GM18505 (cell line): ENCODE data around the gene OSBPL5.

Experiments
- ATAC-seq: cut with Tn5 transposase; IDR thresholded peaks from one replicate; pipeline ENCODE4 v1.9.1; 2021; ENCODE audit not compliant: unreplicated experiment
- POLR2A ChIP-seq: IDR thresholded peaks from 4 replicates; pipeline ENCODE4 v1.6.1; 2011; ENCODE audit warnings: borderline replicate concordance; ENCODE audit not compliant: insufficient read depth, insufficient read length; ENCODE audit errors: extremely low read depth

OSBPL5 gene

GRCh38 chr11:3130269-3131071, 34.6 kb downstream of the OSBPL5 start:
- TF ChIP-seq POLR2A: no peak
- no peak for ATAC-seq

DNA sequence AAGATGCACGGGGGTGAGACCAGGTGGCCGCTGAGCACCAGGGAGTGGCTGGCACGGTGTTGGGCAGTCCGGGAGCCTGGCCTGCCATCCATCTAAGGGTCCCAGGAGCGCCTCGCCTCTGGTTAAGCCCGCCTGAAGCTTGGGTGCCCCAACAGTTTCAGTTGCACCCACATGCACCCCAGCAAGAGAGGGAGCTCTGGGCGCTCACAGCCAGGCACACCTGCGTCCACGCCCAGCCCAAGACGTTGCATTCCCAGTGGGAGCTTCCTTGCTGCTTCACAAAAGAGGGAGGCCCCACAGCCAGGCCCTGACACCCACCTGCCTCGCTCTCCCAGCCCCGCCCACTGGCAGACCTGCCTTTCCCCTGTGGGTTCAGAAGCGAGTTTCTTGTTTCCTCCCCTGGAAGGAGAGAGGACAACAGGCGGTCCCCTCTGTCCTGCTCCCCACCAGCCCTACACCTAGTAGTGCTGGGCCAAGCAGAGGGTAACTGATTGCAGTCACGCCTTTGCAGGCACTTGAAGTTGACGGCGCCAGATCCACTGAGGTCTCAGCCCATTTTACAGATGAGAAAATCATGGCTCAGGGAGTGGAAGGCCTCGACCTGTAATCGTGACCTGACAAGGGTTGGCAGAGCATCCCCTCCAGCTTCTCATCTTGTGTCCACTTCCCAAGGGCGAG, 35.4 kb downstream of the OSBPL5 start:
- ATAC-seq: no peak
- no peak for TF ChIP-seq POLR2A

DNA sequence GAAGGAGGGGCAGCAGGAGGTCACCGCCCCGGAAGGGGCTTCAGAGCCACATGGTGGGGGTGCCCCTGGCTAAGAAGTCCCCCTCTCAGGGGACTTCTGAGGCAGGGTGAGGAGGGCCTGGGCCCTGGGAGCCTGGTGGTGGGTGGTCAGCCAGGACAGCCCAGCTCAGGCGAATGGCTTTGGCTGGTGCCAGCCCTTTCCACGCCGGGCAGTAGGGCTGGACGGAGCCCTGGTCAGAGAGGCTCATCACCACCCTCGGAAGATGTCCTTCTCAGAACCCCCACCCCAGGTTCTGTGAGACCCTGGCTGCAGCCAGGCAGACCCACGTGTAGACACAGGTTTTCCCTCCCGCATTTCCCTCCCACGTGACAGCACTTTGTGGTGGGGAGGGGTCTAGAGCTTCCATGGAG, 35.9 kb downstream of the OSBPL5 start:
- no peak for ATAC-seq
- TF ChIP-seq POLR2A: no peak

DNA sequence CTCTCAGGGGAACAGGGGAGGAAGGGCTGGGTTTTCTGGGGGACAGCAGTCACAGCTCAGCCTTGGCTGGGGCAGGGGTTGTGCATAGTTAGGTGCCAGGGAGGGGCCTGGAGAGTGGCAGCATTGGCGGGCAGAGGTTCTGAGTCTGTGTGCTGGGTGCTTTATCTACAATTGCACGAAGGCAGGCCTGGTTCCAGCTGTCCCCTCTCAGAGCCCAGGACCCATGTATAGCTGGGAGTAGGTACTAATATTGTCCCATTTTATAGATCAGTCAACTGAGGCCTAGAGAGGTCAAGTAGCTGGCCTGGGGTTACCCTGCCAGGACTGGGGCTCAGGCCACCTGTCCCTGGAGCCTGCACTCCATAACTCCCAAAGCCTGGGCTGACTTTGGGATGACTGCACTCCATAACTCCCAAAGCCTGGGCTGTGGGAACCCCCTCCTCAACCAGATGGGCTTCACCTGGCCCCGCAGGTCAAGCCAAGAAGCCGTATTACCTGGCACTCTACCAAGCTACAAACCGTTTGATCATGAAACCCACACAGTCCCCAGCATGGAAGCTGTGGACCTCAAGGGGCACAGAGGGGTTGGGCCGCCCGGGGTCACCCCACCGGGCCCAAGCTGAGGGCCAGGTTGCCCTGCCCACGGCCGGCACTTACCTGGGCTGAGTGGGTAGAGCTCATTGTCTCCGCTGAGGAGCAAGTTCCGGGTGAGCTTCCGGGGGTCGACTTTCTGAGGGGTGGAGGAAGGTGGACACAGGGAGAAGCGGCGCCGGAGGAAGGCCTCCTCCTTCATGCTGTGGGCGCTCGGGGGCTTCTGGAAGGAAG, 36.5 kb downstream of the OSBPL5 start:
- TF ChIP-seq POLR2A: no peak
- no peak for ATAC-seq

GRCh38 chr11:3127706-3128355, 37.3 kb downstream of the OSBPL5 start:
- no peak for TF ChIP-seq POLR2A
- ATAC-seq: no peak

GRCh38 chr11:3126901-3127691, 38.0 kb downstream of the OSBPL5 start:
- no peak for TF ChIP-seq POLR2A
- no peak for ATAC-seq

DNA sequence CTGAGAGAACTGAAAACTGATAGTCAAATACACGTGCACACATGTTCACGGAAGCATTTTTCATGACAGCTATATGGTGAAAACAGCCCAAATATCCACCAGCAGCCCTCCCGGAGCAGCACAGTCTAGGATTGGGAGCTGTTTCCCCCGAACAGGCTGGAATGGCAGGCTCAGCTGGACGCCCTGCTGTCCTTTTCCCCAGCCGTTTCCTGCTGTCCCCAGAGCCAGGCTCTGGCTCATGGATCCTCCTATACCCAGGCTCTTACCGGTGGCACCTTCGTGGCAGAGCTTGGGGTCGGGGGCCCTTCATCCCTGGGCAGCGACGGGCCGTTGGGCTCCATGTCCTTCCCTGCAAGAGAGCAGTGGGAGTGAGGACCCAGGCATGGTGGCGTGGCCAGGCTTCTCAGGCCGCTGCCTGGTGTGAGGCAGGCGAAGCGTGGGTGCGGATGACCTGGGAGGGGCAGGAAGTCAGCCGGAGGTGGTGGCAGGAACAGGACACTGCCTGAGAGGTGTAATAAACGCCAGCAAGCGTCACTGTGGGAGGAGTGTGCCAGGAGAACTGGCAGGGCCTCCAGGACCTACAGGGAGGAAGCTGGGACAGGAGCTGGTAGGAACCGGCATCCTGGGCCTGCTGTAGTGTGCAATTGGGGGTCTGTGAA, 38.8 kb downstream of the OSBPL5 start:
- no peak for ATAC-seq

DNA sequence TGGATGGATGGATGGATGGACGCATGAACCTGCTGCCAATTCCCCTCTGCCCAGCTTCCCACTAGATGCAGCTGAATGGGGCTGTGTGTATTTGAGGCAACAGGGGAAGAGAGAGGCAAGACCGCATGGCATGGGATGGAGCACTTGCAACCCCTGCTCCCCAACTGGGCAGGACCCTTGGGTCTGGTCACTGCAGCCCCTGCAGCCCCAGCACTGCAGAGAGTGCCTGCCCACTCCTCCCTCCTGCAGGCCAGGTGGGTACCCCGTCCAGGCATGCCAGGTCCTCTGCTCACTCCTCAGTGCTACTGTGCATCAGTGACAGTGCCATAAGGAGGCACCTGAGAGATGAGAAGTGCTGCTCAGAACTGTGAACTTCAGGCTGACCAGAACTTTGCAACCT, 40.3 kb downstream of the OSBPL5 start:
- TF ChIP-seq POLR2A: no peak
- no peak for ATAC-seq

More for the DNA sequence above, 38.8 kb downstream of the OSBPL5 start:
- TF ChIP-seq POLR2A: no peak

DNA sequence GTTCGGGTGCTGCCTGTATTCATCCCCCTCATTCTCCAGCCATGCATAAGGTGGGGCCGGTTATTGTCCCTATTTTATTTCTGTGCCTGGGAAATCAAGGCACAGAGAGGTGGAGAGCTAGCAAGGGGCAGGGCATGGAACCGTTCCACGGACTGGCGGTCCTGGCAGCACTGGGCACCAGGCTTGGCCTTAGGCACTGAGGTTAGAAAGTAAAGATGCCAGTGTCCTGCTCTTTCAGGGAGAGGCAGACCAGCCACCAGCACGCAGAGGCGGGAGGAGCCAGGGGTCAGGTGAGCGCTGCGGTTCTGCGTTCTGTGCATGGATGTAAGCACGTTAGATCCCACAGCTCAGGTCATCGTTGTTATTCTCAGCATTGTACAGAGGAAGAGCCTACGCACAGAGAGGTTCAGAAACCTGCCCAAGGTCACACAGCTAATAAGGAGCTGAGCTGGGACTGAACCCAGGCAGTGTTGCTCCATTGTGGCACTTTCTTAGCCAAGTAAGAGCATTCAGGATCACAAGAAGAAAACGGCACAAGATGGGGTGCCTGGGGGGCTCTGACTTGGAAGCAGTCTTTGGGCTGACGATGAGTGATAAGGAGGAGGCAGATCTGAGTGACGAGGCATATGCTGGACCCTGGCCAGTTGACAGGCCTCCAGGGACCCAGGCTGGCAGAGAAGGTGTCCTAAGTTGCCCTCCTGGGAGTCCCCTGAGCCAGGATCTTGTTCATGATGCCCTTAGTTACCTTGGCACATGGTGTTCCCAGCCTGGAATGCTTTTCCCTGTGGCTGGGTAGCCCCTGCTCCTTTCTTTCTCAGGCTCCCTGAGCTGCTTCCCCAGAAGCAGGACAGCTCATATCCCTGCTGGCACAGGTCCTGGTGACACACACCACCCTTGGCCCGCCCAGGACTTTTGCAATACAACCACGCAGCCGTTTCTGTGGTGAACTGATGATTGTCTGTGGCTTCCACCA, 41.1 kb downstream of the OSBPL5 start:
- ATAC-seq: no peak
- TF ChIP-seq POLR2A: no peak

GRCh38 chr11:3123305-3123704, 41.8 kb downstream of the OSBPL5 start:
- TF ChIP-seq POLR2A: no peak
- ATAC-seq: no peak

- ATAC-seq: no peak
- TF ChIP-seq POLR2A: no peak
Measured at GRCh38 chr11:3122775-3123201, 42.3 kb downstream of the OSBPL5 start.
